ENCODE results near the gene LITAF. TPM values are rescaled to one million over a fixed set of nuclear protein-coding genes. Genes with fewer than 3 reads are reported as not detected.
A peak's percentile ranks its signal among the peaks of the same experiment; 100 is the strongest.

Gene LITAF
- total RNA-seq, 4 donors from 2014 or later: 54.8 to 73.0 (median 65.3) TPM

DNA sequence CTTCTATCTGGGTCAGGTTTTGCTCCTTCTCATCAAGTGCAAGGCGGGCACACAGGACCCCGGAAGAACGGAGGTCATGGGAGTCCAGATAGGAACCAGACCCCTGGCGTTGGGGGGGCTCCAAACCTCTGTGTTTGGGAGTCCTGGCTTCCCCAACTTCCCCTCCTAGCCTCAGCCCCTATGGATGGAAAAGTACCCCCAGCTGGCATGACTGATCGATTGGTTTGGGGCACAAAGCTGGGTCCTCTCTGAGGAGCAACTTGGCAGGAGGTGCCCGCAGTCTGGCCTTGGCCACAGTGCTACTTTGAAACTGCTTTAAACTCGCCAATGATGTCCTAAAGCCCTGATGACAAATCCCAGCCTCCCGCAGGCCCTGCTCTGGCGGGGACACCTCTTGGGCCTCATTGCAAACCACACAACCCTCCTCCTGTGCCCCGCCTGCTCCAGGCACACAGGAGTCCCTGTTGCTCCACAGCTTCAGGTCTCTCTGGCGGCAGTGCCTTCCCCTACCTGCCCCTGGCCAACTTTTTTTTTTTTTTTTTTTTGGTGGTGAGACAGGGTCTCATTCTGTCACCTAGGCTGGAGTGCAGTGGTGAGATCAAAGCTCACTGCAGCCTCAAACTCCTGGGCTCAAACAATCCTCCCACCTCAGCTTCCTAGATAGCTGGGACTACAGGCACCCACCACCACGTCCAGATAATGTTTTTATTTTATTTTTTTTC is 43.5 kb upstream of the LITAF start:
- no peak for TF ChIP-seq POLR2A (IDR thresholded peaks at IDR 0.05)
- TF ChIP-seq EP300 (IDR thresholded peaks at IDR 0.05): no peak
- TF ChIP-seq CTCF (IDR thresholded peaks at IDR 0.05): no peak
- DNase-seq (ENCODE audit: low spot score in 2 of 2): no peak
- WGBS, 2 donors: 84 to 89% methylated on average over 12 of the region's 12 CpGs
- H3K27ac ChIP-seq: peak overlapping the region in 3 of 4 donors; percentile 34 to 96 (median 94)
- H3K4me1 ChIP-seq: peaks cover 0 to 78% (median 35%) of the 10 kb centered on the region in 4 donors
- no peak overlapping the region for H3K4me3 ChIP-seq
- H3K9me3 ChIP-seq: no peaks in the 10 kb centered on the region
- H3K27me3 ChIP-seq: no peaks in the 10 kb centered on the region
- H3K36me3 ChIP-seq: no peaks in the 10 kb centered on the region

DNA sequence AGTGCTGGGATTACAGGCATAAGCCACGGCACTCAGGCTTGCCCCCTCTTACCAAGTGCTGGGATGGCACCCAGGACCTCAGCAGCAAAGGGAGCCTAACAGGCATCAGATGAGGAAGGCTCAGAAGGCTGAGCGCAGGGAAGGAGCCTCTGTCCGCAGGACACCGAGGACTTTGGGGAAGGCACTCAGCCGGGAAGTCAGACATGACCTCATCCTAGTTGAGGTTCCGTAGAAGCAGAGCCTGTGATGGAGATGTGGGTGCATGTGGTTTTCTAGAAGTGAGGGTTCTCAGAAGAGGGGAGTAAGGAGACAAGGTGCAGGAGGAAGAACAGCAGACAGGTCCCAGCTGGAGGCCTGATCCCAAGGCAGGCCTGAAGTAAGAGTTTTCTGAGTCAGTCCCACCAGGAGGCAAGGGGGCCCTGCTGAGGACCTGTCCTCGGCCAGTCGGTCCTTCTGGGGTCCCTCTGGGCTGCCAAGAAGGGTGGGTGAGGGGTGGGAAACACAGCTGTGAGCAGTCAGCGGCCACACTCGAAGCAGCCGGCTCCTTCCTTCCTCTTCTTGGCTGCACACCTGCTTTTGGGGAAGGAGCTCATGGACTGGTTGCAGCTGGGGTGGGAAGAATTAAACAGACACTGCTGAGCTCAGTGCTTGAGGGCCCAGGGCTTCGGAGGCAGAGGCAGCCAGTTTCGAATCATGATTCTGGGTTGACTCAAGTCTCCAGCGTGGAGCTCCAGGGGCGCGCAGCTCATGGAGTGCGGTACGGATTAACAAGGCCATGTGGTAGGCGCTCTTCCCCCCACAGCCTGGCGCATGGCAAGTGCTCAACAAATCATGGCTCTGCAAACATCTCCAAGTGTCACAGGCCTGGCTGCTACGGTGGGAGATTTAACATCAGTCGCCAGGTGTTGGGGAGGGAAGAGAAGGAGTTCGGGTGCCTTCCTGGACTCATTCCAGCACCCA is 42.6 kb upstream of the LITAF start:
- 71 to 80% methylated on average over 15 to 23 of the region's 23 CpGs for WGBS, 2 donors
- peak overlapping the region; percentile 34 to 96 (median 72) for H3K27ac ChIP-seq
- H3K4me1 ChIP-seq: peaks cover 0 to 80% (median 32%) of the 10 kb centered on the region in 4 donors
- DNase-seq (ENCODE audit: low spot score in 2 of 2): no peak
- H3K27me3 ChIP-seq: no peaks in the 10 kb centered on the region
- TF ChIP-seq POLR2A (IDR thresholded peaks at IDR 0.05): no peak
- no peak for TF ChIP-seq EP300 (IDR thresholded peaks at IDR 0.05)
- no peak for TF ChIP-seq CTCF (IDR thresholded peaks at IDR 0.05)
- no peaks in the 10 kb centered on the region for H3K9me3 ChIP-seq
- no peak overlapping the region for H3K4me3 ChIP-seq
- H3K36me3 ChIP-seq: no peaks in the 10 kb centered on the region

DNA sequence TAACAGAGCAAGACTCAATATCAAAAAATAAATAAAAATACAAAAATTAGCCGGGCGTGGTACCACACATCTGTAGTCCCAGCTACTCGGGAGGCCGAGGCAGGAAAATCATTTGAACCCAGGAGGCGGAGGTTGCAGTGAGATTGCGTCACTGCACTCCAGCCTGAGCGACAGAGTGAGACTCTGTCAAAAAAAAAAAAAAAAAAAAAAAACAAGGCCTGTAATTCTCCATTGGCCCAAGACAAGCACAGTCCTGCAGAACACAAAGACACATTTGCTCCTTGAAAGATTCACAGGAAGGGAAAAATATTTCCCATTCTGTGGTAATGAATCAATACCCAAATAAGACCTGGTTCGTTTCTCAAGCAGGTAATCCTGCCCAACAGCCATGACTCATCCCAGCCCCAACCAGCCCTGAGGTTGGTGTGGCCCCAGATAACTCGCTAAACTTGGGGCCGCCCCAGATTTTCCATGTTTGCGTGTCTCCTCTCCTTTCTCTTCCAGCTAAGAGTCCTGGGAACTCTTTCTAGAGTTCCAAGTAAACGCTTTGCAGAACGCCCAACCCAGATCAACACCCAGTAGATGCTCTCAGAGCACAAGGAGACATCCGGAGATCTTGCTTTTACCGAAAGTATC is 41.2 kb upstream of the LITAF start:
- TF ChIP-seq CTCF (IDR thresholded peaks at IDR 0.05): no peak
- no peak for TF ChIP-seq EP300 (IDR thresholded peaks at IDR 0.05)
- no peak for TF ChIP-seq POLR2A (IDR thresholded peaks at IDR 0.05)
- Histone ChIP-seq H3K9me3 (no peaks in the 10 kb centered on the region), H3K4me3 (no peak overlapping the region), H3K4me1 (peaks cover 0 to 67% (median 19%) of the 10 kb centered on the region in 4 donors), H3K27ac (peak overlapping the region; percentile 16 to 96 (median 70)), H3K27me3 (no peaks in the 10 kb centered on the region), H3K36me3 (no peaks in the 10 kb centered on the region)
- peak in 1 of 2 donors; percentile 38 for DNase-seq (ENCODE audit: low spot score in 2 of 2)
- 48% methylated on average over 15 of the region's 15 CpGs for WGBS, 2 donors

- Histone ChIP-seq H3K36me3 (no peaks in the 10 kb centered on the region), H3K4me3 (no peak overlapping the region), H3K27me3 (no peaks in the 10 kb centered on the region), H3K4me1 (peaks cover 0 to 64% (median 15%) of the 10 kb centered on the region in 4 donors), H3K27ac (peak overlapping the region in 3 of 4 donors; percentile 46 to 96 (median 94)), H3K9me3 (no peaks in the 10 kb centered on the region)
- no peak for DNase-seq (ENCODE audit: low spot score in 2 of 2)
- WGBS, 2 donors: 96 to 97% methylated on average over 5 of the region's 5 CpGs
- TF ChIP-seq CTCF (IDR thresholded peaks at IDR 0.05) (no peak), EP300 (IDR thresholded peaks at IDR 0.05) (no peak), POLR2A (IDR thresholded peaks at IDR 0.05) (no peak)
Observed at GRCh38 chr16:11627292-11627663, 40.6 kb upstream of the LITAF start.
